Trophoblast cell (in vitro differentiated cells and primary cell): ENCODE results near the gene PAX8.

Source experiments
- DNase-seq, 2 donors: peaks; one replicate each; pipeline ENCODE4 v3.0.0-alpha.2; 2016
- H2AFZ ChIP-seq: 2 replicates; pipeline ENCODE4 v1.6.1; 2013; ENCODE audit warnings: low read length, moderate library complexity, mild to moderate bottlenecking; ENCODE audit not compliant: insufficient read depth, poor library complexity
- H2AK5ac ChIP-seq: 2 replicates; pipeline ENCODE4 v1.6.1; 2013; ENCODE audit warnings: mild to moderate bottlenecking, low read length
- H2BK120ac ChIP-seq: 2 replicates; pipeline ENCODE4 v1.6.1; 2013; ENCODE audit warnings: low read length, mild to moderate bottlenecking, moderate library complexity; ENCODE audit not compliant: insufficient read depth, poor library complexity
- H2BK12ac ChIP-seq: 2 replicates; pipeline ENCODE4 v1.6.1; 2013; ENCODE audit warnings: mild to moderate bottlenecking, low read length, moderate library complexity
- H2BK5ac ChIP-seq: 2 replicates; pipeline ENCODE4 v1.6.1; 2013; ENCODE audit warnings: low read length, low read depth, moderate library complexity, mild to moderate bottlenecking; ENCODE audit not compliant: poor library complexity
- H3K14ac ChIP-seq: 2 replicates; pipeline ENCODE4 v1.6.1; 2013; ENCODE audit warnings: mild to moderate bottlenecking, low read length
- H3K18ac ChIP-seq: 2 replicates; pipeline ENCODE4 v1.6.1; 2013; ENCODE audit warnings: mild to moderate bottlenecking, low read length
- H3K23ac ChIP-seq: 2 replicates; pipeline ENCODE4 v1.6.1; 2013; ENCODE audit warnings: low read length
- H3K27ac ChIP-seq: 2 replicates; pipeline ENCODE4 v1.5.1; 2013; ENCODE audit warnings: low read depth, mild to moderate bottlenecking, inconsistent platforms, low read length, moderate library complexity
- H3K27me3 ChIP-seq: 2 replicates; pipeline ENCODE4 v1.6.1; 2013; ENCODE audit warnings: inconsistent platforms, mild to moderate bottlenecking, low read length, moderate library complexity; ENCODE audit not compliant: insufficient read depth
- H3K36me3 ChIP-seq, 2 experiments: 1 replicate in 1 of 2; 2 replicates in 1 of 2; pipeline ENCODE4 v1.6.1; 2013; ENCODE audit warnings: low read length in 2 of 2, mild to moderate bottlenecking in 2 of 2, moderate library complexity in 1 of 2; ENCODE audit not compliant: insufficient read depth in 2 of 2, control insufficient read depth in 1 of 2
- H3K4ac ChIP-seq: 2 replicates; pipeline ENCODE4 v1.6.1; 2013; ENCODE audit warnings: low read depth, mild to moderate bottlenecking, low read length, moderate library complexity
- H3K4me1 ChIP-seq, 2 experiments: 1 replicate in 1 of 2; 2 replicates in 1 of 2; pipeline ENCODE4 v1.6.1; 2013; ENCODE audit warnings: low read length in 2 of 2, mild to moderate bottlenecking in 2 of 2, moderate library complexity in 1 of 2; ENCODE audit not compliant: insufficient read depth in 2 of 2, control insufficient read depth in 1 of 2
- H3K4me2 ChIP-seq: 2 replicates; pipeline ENCODE4 v1.6.1; 2013; ENCODE audit warnings: inconsistent platforms, mild to moderate bottlenecking, low read length, moderate library complexity
- H3K4me3 ChIP-seq: 2 replicates; pipeline ENCODE4 v1.5.1; 2013; ENCODE audit warnings: mild to moderate bottlenecking, low read depth, low read length, inconsistent platforms
- H3K79me1 ChIP-seq: one replicate; pipeline ENCODE4 v1.6.1; 2013; ENCODE audit warnings: low read length
- H3K79me2 ChIP-seq: 2 replicates; pipeline ENCODE4 v1.6.1; 2013; ENCODE audit warnings: low read length, mild to moderate bottlenecking; ENCODE audit not compliant: control insufficient read depth, insufficient read depth, poor library complexity
- H3K9ac ChIP-seq: 2 replicates; pipeline ENCODE4 v1.6.1; 2013; ENCODE audit warnings: mild to moderate bottlenecking, low read length
- H3K9me3 ChIP-seq: 2 replicates; pipeline ENCODE4 v1.6.1; 2013; ENCODE audit warnings: low read depth, mild to moderate bottlenecking, control low read depth, inconsistent platforms, low read length; ENCODE audit not compliant: insufficient read depth
- H4K12ac ChIP-seq: 2 replicates; pipeline ENCODE4 v1.6.1; 2013; ENCODE audit warnings: low read depth, mild to moderate bottlenecking, low read length, moderate library complexity
- H4K8ac ChIP-seq: 2 replicates; pipeline ENCODE4 v1.6.1; 2013; ENCODE audit warnings: low read depth, mild to moderate bottlenecking, low read length, moderate library complexity
- H4K91ac ChIP-seq: one replicate; pipeline ENCODE4 v1.6.1; 2013; ENCODE audit warnings: low read depth, mild to moderate bottlenecking, low read length, moderate library complexity
- WGBS: extraction: QIAGEN DNeasy Blood & Tissue Kit; methylation state at CpG from one replicate; pipeline ENCODE4 v1.1.7; 2013; ENCODE audit warnings: missing lambda C conversion rate; ENCODE audit not compliant: insufficient read length, insufficient coverage; ENCODE audit errors: extremely low coverage; 5-methylcytosine and 5-hydroxymethylcytosine counted together

Gene PAX8

DNA sequence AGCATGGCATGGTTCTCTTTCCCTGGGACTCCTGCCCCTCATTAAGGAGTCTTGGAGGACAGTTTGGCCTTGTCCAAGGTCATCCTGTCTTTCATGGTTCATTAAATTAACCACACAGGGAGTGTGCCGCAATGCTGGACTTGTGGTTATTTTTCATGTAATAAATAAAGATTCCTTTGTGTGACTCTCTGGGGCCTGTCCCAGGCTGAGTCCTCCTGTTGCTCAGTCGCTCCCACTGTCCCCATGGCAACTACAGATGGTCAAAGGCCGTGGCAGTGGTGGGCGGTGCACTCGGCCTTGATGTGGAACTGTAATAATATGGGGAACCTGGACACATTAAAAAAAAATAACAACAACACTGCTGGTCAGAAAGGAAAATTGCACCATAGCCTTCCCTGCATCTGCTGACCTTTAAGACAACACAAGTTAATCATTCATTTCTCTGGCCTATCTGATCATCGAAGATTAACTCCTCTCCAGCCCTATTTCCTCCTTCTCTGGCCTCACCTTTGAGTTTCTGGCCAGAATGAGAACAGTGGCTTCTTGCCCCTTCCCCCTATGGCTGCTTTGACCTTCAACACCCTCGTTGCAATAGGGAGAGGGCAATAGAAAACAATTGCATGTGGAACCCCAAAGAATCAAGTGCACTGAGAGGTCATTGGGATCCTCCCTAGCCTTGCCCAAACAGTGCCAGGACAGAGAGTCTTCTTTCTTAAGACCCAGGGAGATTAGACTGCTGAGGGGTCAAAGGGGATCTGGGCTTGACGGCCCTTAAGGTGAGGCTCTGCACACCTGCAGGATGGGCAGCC is 60.2 kb downstream of the PAX8 start:
- Histone ChIP-seq H3K18ac (no peak overlapping the region), H3K23ac (no peak overlapping the region), H3K79me2 (no peaks in the 10 kb centered on the region), H3K79me1 (no peaks in the 10 kb centered on the region), H3K9ac (no peak overlapping the region), H3K27me3 (no peaks in the 10 kb centered on the region), H4K8ac (no peak overlapping the region), H3K9me3 (no peaks in the 10 kb centered on the region), H3K36me3 (no peaks in the 10 kb centered on the region), H4K12ac (no peak overlapping the region), H3K14ac (no peak overlapping the region), H3K4me3 (no peak overlapping the region), H3K4me2 (no peak overlapping the region), H3K4me1 (peaks cover 0 to 3% of the 10 kb centered on the region in 2 experiments), H3K27ac (no peak overlapping the region), H2BK120ac (no peak overlapping the region), H2AK5ac (no peak overlapping the region), H4K91ac (no peak overlapping the region), H3K4ac (no peak overlapping the region), H2BK12ac (no peak overlapping the region), H2AFZ (no peak overlapping the region), H2BK5ac (no peak overlapping the region)
- peak; percentile 34 to 39 for DNase-seq
- no CpG with 5 or more reads among the region's 8 CpGs for WGBS

DNA sequence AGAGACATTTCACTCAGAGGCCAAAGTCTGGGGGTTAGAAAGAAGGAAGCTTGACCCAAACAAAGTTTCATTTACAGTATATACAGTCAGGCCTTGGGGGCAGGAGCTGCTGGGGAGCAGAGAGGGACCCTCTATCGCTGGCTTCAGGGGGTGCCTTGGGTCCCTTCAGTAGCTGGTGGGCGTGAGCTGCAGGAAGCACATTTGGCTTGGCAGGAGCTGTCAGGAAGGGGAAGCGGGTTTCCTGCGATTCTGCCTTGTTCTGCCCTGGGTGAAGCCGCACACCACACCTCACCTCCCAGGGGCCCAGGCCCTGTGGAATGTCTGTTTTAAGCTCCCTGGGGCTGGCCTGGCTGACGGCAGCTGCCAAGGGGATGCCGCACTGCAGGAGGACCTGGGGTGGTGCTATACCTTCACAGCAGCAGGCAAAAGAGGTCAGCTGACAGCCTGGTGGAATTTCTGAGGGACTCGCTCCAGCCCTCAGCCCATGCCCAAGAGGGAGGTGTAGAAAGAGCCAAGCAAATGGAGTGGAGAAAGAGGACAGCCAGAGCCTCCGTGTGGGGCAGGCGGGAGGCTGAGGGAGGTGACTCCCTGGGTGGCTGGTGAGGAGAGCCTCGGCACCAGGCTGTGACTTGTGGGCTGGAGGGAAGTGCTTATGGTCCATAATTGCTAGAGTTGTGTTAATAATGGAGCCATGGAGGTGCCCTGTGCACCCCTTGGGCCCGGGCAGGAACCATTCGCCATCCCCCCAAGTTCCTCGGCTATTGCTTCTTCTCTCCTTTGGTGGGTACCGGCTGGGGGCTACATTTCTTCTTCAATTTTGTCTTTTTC is 61.1 kb downstream of the PAX8 start:
- no peak overlapping the region for H3K4me2 ChIP-seq
- H3K23ac ChIP-seq: no peak overlapping the region
- WGBS: no CpG with 5 or more reads among the region's 15 CpGs
- H3K27ac ChIP-seq: no peak overlapping the region
- no peak overlapping the region for H2BK5ac ChIP-seq
- no peak overlapping the region for H2AK5ac ChIP-seq
- H3K14ac ChIP-seq: no peak overlapping the region
- DNase-seq: no peak
- H3K27me3 ChIP-seq: no peaks in the 10 kb centered on the region
- no peaks in the 10 kb centered on the region for H3K79me1 ChIP-seq
- no peak overlapping the region for H2BK120ac ChIP-seq
- no peak overlapping the region for H4K91ac ChIP-seq
- no peak overlapping the region for H2BK12ac ChIP-seq
- no peaks in the 10 kb centered on the region for H3K79me2 ChIP-seq
- no peak overlapping the region for H4K8ac ChIP-seq
- H3K4me1 ChIP-seq: peaks cover 0 to 3% of the 10 kb centered on the region in 2 experiments
- H3K9me3 ChIP-seq: no peaks in the 10 kb centered on the region
- H4K12ac ChIP-seq: peak overlapping the region; percentile 35
- H3K36me3 ChIP-seq: no peaks in the 10 kb centered on the region
- no peak overlapping the region for H3K18ac ChIP-seq
- no peak overlapping the region for H2AFZ ChIP-seq
- H3K9ac ChIP-seq: no peak overlapping the region
- no peak overlapping the region for H3K4me3 ChIP-seq
- no peak overlapping the region for H3K4ac ChIP-seq

DNA sequence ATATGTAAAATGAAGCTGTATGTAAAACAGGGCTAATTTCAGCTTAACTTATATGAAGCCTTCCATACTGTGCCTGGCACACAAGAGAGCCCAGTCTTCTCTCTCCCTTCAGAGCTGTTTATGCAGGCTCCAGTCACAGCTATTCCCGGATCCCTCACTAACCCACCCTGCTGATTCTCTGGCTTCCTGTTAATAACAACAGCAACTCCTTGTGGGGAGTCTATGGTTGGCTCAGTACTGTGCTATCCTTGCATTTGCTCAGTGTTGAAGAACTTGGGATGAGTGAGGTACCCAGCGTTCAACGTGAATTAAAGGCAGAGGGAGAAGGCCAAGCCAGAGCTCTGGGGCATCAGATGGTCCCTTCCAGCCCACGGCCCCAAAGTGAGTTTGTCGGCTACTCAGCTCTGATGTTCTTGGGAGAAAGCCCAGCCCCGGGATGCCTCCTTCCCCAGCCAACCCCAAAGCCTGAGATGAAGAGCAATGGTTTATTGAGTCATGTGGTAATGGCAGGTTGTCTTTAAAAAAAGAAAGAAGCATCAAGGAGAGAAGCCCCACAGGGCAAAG is 61.7 kb downstream of the PAX8 start:
- Histone ChIP-seq H2AK5ac (no peak overlapping the region), H2BK5ac (no peak overlapping the region), H3K14ac (no peak overlapping the region), H3K4me1 (peaks cover 0 to 3% of the 10 kb centered on the region in 2 experiments), H3K23ac (no peak overlapping the region), H3K18ac (no peak overlapping the region), H3K79me1 (no peaks in the 10 kb centered on the region), H2BK120ac (no peak overlapping the region), H3K4me2 (no peak overlapping the region), H3K9ac (no peak overlapping the region), H3K4ac (no peak overlapping the region), H3K36me3 (no peaks in the 10 kb centered on the region), H2AFZ (no peak overlapping the region), H3K27me3 (no peaks in the 10 kb centered on the region), H3K27ac (no peak overlapping the region), H4K91ac (no peak overlapping the region), H3K4me3 (no peak overlapping the region), H3K79me2 (no peaks in the 10 kb centered on the region), H3K9me3 (no peaks in the 10 kb centered on the region), H4K8ac (no peak overlapping the region), H2BK12ac (no peak overlapping the region), H4K12ac (no peak overlapping the region)
- DNase-seq: no peak
- no CpG with 5 or more reads among the region's 6 CpGs for WGBS

DNA sequence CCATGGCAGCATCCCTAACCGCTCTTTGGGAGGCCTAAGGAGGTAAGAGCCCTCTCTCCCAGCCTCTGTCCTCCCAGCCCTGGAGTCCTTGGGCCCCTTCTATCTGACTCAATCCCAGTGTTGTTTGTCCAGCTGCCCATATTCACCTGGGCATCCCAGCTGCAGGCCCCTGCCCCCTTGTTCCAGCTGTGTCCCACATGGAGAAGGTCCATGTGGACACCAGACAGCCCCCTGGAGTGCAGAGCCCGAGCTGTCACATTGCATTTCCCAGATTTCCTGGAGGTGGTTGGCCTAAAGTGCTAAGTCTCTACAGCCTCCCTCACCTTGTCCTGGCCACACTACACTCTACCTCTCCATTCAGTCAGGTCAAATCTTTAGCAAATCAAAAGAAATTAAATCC is 62.4 kb downstream of the PAX8 start:
- no peak for DNase-seq
- H3K9ac ChIP-seq: no peak overlapping the region
- H3K9me3 ChIP-seq: no peaks in the 10 kb centered on the region
- H3K79me1 ChIP-seq: no peaks in the 10 kb centered on the region
- no peak overlapping the region for H2BK5ac ChIP-seq
- H2BK12ac ChIP-seq: no peak overlapping the region
- H3K36me3 ChIP-seq: no peaks in the 10 kb centered on the region
- H3K79me2 ChIP-seq: no peaks in the 10 kb centered on the region
- H3K14ac ChIP-seq: no peak overlapping the region
- H2AK5ac ChIP-seq: no peak overlapping the region
- no peak overlapping the region for H2AFZ ChIP-seq
- no peak overlapping the region for H3K4me2 ChIP-seq
- H4K12ac ChIP-seq: no peak overlapping the region
- no peak overlapping the region for H3K4me3 ChIP-seq
- no peak overlapping the region for H3K27ac ChIP-seq
- no peaks in the 10 kb centered on the region for H3K27me3 ChIP-seq
- H3K23ac ChIP-seq: no peak overlapping the region
- H3K4me1 ChIP-seq: peaks cover 0 to 5% of the 10 kb centered on the region in 2 experiments
- no CpG with 5 or more reads among the region's 2 CpGs for WGBS
- no peak overlapping the region for H4K8ac ChIP-seq
- no peak overlapping the region for H3K4ac ChIP-seq
- H4K91ac ChIP-seq: no peak overlapping the region
- H2BK120ac ChIP-seq: no peak overlapping the region
- no peak overlapping the region for H3K18ac ChIP-seq
